MCF 10A (cell line): ENCODE results near the gene OR10AD1. TPM values are rescaled to one million over a fixed set of nuclear protein-coding genes. Genes with fewer than 3 reads are reported as not detected.

Experiments used
- BruUV-seq: library from RNA; stranded (reverse); fragments of 400-500 nt; replicated peaks from 2 replicates; lab custom pipeline; 2021; lab: Mats Ljungman, UMichigan
- CTCF ChIA-PET: fragments of 300-600 bp; sonication (Branson Sonifier 250); formaldehyde crosslinking; extraction: SDS; loops from one replicate; lab custom pipeline; 2021; ENCODE audit warnings: antibody characterized with exemption, inconsistent platforms; lab: Yijun Ruan, JAX
- POLR2A ChIA-PET: fragments of 300-600, 350-650 bp; sonication (Branson Sonifier 250); formaldehyde crosslinking; extraction: SDS; loops from one replicate; lab custom pipeline; 2020; ENCODE audit warnings: antibody characterized with exemption, inconsistent platforms; lab: Yijun Ruan, JAX
- DNase-seq: peaks from one replicate; pipeline ENCODE4 v3.0.0-alpha.2; 2018; ENCODE audit not compliant: unreplicated experiment
- H3K27ac Mint-ChIP-seq: one replicate; pipeline ENCODE4 v1.8.0; 2022; ENCODE audit warnings: mild to moderate bottlenecking, low read depth, mixed read lengths; ENCODE audit not compliant: unreplicated experiment
- H3K27me3 Mint-ChIP-seq: one replicate; pipeline ENCODE4 v1.8.0; 2022; ENCODE audit warnings: mixed read lengths; ENCODE audit not compliant: insufficient read depth, unreplicated experiment
- H3K36me3 Mint-ChIP-seq: one replicate; pipeline ENCODE4 v1.8.0; 2022; ENCODE audit warnings: mild to moderate bottlenecking, moderate library complexity, mixed read lengths; ENCODE audit not compliant: insufficient read depth, unreplicated experiment
- H3K4me1 Mint-ChIP-seq: one replicate; pipeline ENCODE4 v1.8.0; 2022; ENCODE audit warnings: mixed read lengths; ENCODE audit not compliant: insufficient read depth, unreplicated experiment
- H3K4me3 Mint-ChIP-seq: one replicate; pipeline ENCODE4 v1.8.0; 2022; ENCODE audit warnings: mild to moderate bottlenecking, moderate library complexity, mixed read lengths; ENCODE audit not compliant: unreplicated experiment
- H3K9me3 Mint-ChIP-seq: one replicate; pipeline ENCODE4 v1.8.0; 2022; ENCODE audit warnings: mixed read lengths; ENCODE audit not compliant: unreplicated experiment
- intact Hi-C: fragments of 100-400 bp; cut with micrococcal nuclease; formaldehyde crosslinking; loops from 2 replicates; pipeline ENCODE4 v1.14.1; 2022
- total RNA-seq: library from RNA; stranded (reverse); gene quantifications from 2 replicates; pipeline ENCODE4 v1.2.3, GENCODE V29; 2022
- TF ChIP-seq, protein P1 (sequence below): fragments of 200-600 bp; IDR thresholded peaks from one replicate; pipeline ENCODE4 v1.8.0; 2022; ENCODE audit warnings: antibody characterized with exemption, mild to moderate bottlenecking; ENCODE audit not compliant: unreplicated experiment

OR10AD1 gene
- total RNA-seq, 1 experiment from 2014 or later = not detected

DNA sequence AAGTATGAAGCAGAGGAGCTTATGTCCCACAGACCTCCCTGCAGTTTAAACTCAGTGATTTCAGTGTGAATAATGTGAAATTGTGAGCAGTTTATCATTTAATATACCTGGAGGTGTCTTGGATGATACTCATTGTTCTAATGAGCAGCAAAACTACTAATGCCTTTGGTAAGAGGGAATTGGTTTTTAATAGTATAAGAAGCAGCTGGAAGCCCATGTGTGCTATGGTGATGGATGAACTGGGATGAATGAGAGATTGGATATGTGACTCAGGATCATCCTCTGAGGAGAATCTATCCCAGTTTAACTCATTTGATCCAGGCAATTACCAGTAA lies 26.7 kb downstream of the OR10AD1 start:
- Mint-ChIP-seq H3K36me3 (no peaks in the 10 kb centered on the region), H3K4me1 (peaks cover 11% of the 10 kb centered on the region), H3K27me3 (peaks cover 63% of the 10 kb centered on the region), H3K4me3 (no peak overlapping the region), H3K9me3 (no peaks in the 10 kb centered on the region), H3K27ac (no peak overlapping the region)
- ChIA-PET POLR2A (interaction anchor here (0.7 to 1.7 kb wide), 2 partner anchors 13 to 21 kb away, joined by 3 to 7 read pairs; no protein-coding TSS in a partner anchor), CTCF (interaction anchor here (0.6 to 4.5 kb wide), 5 partner anchors 13 to 442 kb away, joined by 3 to 15 read pairs (median 3); no protein-coding TSS in a partner anchor)
- no TSS peak for BruUV-seq
- TF ChIP-seq, protein P1, sequence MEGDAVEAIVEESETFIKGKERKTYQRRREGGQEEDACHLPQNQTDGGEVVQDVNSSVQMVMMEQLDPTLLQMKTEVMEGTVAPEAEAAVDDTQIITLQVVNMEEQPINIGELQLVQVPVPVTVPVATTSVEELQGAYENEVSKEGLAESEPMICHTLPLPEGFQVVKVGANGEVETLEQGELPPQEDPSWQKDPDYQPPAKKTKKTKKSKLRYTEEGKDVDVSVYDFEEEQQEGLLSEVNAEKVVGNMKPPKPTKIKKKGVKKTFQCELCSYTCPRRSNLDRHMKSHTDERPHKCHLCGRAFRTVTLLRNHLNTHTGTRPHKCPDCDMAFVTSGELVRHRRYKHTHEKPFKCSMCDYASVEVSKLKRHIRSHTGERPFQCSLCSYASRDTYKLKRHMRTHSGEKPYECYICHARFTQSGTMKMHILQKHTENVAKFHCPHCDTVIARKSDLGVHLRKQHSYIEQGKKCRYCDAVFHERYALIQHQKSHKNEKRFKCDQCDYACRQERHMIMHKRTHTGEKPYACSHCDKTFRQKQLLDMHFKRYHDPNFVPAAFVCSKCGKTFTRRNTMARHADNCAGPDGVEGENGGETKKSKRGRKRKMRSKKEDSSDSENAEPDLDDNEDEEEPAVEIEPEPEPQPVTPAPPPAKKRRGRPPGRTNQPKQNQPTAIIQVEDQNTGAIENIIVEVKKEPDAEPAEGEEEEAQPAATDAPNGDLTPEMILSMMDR = no peak
- DNase-seq = no peak
- intact Hi-C loops = no loop called here

DNA sequence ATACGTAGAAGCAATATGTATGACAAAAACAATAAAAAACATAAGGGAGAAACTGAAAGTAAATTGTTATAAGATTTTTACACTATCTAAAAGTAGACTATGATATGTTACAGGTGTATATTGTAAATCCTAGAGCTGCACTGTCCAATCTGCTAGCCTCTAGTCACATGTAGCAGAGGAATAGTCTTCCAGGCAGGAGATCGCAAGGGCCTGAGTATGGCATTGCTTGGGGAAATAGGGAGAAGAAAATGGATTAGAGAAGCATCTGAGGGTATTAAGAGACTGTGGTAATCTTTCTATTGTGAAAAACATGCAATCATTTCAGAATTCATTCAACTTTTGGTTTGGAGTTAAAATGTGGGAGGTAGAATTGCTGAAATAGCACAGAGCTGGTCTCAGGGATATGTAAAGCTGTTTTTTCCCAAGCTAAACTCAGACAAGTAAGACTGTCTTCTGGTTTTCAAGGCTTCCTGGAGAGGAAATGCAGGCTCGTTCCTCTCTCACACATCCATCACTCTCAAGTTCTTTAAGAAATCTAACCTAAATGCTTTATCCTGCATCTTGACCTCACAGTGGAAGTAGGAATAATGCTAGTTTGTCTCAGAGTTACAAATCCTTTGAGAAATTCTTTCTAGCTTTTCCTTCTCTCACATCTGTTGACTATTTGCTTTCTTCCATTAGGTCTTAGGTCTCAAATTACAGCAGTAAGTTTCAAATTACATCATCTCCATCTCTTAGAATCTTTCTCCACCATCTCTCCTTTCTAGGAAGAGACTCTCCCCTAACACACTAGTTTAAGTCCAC lies 27.3 kb downstream of the OR10AD1 start:
- Mint-ChIP-seq H3K4me3 (no peak overlapping the region), H3K27ac (no peak overlapping the region), H3K36me3 (no peaks in the 10 kb centered on the region), H3K9me3 (no peaks in the 10 kb centered on the region), H3K4me1 (peaks cover 11% of the 10 kb centered on the region), H3K27me3 (peaks cover 58% of the 10 kb centered on the region)
- POLR2A ChIA-PET = interaction anchor here (0.7 kb wide), 1 partner anchor 14 kb away, joined by 3 read pairs; no protein-coding TSS in a partner anchor
- no peak for DNase-seq
- CTCF ChIA-PET = interaction anchor here (0.6 to 4.5 kb wide), 4 partner anchors 11 to 18 kb away, joined by 3 to 15 read pairs (median 3); no protein-coding TSS in a partner anchor
- TF ChIP-seq, protein P1 = no peak
- BruUV-seq = no TSS peak
- intact Hi-C loops = no loop called here

DNA sequence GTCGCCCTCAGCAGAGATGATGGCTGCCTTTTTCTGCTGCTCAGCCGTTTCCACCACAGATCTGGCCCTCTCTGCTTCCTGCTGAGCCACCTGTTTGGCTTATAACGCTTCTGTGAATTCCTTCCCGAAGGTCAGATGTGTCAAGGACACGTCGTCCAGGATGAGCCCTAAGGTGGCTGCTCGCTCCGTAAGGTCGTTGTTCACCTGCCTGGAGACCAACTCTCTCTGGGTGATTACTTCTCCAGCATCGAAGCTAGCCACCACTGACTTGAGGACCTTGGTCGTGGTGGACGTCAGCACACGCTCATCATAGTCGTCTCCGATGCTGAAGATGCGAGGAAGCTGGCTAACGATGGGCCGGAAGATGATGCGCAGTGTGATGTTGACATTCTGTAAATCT lies 34.1 kb downstream of the OR10AD1 start:
- BruUV-seq = no TSS peak
- ChIA-PET POLR2A (interaction anchor here (1.3 kb wide), 1 partner anchor 63 kb away, joined by 3 read pairs; the partner anchor contains the start of gene SENP1), CTCF (interaction anchor here (0.7 to 1.5 kb wide), 3 partner anchors 20 to 230 kb away, joined by 3 read pairs; no protein-coding TSS in a partner anchor)
- intact Hi-C loops = loop anchor here (5.0 kb wide), 1 partner anchor 452 kb away; no protein-coding TSS in a partner anchor
- DNase-seq = no peak
- Mint-ChIP-seq H3K4me3 (no peak overlapping the region), H3K27me3 (peaks cover 11% of the 10 kb centered on the region), H3K36me3 (no peaks in the 10 kb centered on the region), H3K27ac (no peak overlapping the region), H3K9me3 (no peaks in the 10 kb centered on the region), H3K4me1 (no peaks in the 10 kb centered on the region)
- TF ChIP-seq, protein P1 = no peak
